Measurements from ENCODE around the gene RBM8A.

DNA sequence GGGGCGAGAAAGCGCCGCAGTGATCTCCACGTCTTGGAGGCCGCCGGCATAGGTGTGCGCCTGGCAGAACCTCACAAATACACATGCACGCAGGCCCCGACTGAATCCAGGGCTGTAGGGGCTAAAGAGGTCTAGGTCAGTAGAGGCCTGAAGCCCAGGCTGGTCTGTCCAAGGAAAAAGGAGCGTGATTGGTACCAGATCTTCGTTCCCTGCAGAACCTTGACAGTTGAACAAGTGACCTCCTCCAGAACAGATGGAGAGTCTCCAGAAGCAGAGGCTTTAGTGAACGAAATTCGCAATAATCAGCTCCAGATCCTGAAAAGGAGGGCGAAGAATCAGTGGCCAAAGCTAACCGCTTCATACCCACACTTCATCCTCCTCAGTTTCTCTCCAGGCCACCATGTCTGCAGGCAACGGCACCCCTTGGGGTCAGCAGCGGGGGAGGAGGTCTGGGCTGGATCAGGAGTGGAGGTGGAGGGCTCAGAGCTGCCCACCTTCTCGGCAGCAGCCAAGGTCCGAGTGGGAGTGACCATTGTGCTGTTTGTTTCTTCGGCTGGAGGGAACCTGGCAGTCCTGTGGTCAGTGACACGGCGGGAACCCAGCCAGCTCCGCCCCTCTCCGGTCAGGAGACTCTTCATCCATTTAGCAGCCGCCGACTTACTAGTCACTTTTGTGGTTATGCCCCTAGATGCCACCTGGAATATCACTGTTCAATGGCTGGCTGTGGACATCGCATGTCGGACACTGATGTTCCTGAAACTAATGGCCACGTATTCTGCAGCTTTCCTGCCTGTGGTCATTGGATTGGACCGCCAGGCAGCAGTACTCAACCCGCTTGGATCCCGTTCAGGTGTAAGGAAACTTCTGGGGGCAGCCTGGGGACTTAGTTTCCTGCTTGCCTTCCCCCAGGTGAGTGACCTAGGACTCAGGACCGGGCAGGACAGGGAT, 8.0 kb downstream of the RBM8A start:
- no peak for TF ChIP-seq EZH2 (IDR thresholded peaks at IDR 0.05; ENCODE audit: low read length, unreplicated experiment)
- TF ChIP-seq, protein P1, sequence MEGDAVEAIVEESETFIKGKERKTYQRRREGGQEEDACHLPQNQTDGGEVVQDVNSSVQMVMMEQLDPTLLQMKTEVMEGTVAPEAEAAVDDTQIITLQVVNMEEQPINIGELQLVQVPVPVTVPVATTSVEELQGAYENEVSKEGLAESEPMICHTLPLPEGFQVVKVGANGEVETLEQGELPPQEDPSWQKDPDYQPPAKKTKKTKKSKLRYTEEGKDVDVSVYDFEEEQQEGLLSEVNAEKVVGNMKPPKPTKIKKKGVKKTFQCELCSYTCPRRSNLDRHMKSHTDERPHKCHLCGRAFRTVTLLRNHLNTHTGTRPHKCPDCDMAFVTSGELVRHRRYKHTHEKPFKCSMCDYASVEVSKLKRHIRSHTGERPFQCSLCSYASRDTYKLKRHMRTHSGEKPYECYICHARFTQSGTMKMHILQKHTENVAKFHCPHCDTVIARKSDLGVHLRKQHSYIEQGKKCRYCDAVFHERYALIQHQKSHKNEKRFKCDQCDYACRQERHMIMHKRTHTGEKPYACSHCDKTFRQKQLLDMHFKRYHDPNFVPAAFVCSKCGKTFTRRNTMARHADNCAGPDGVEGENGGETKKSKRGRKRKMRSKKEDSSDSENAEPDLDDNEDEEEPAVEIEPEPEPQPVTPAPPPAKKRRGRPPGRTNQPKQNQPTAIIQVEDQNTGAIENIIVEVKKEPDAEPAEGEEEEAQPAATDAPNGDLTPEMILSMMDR (conservative IDR thresholded peaks at IDR 0.05; ENCODE audit: low read depth, low read length) = no peak

All from PC-3 (cell line).